Neural cell (in vitro differentiated cells): ENCODE data around the gene TGIF2. TPM values are rescaled to one million over a fixed set of nuclear protein-coding genes. Genes with fewer than 3 reads are reported as not detected.

Experiments
- H2AFZ ChIP-seq: fragments of 200-600, 300-800 bp; sonication (generic), shearing (Covaris generic); 2 replicates; pipeline ENCODE4 v1.6.0; 2014; ENCODE audit warnings: low read depth, mild to moderate bottlenecking, antibody characterized with exemption, low read length, moderate library complexity
- H3F3A ChIP-seq: fragments of 200-600 bp; shearing (Covaris generic); 2 replicates; pipeline ENCODE4 v1.6.1; 2016; ENCODE audit warnings: mild to moderate bottlenecking, moderate library complexity, mixed read lengths, antibody characterized with exemption, low read length; ENCODE audit not compliant: insufficient read depth, poor library complexity, severe bottlenecking
- H3K27ac ChIP-seq: fragments of 200-600, 300-800 bp; sonication (generic), shearing (Covaris generic); 2 replicates; pipeline ENCODE4 v1.5.1; 2014; ENCODE audit warnings: mild to moderate bottlenecking, low read length, moderate library complexity
- H3K27me3 ChIP-seq: fragments of 300-800, 200-600 bp; sonication (generic), shearing (Covaris generic); 2 replicates; pipeline ENCODE4 v1.6.0; 2014; ENCODE audit warnings: mild to moderate bottlenecking, low read depth, low read length, moderate library complexity; ENCODE audit not compliant: insufficient read depth
- H3K36me3 ChIP-seq: fragments of 300-800, 200-600 bp; sonication (generic), shearing (Covaris generic); 2 replicates; pipeline ENCODE4 v1.5.1; 2014; ENCODE audit warnings: mild to moderate bottlenecking, antibody characterized with exemption, low read length, moderate library complexity; ENCODE audit not compliant: insufficient read depth
- H3K4me2 ChIP-seq: fragments of 300-800, 200-600 bp; sonication (generic), shearing (Covaris generic); 2 replicates; pipeline ENCODE4 v1.6.0; 2014; ENCODE audit warnings: mild to moderate bottlenecking, low read length
- H3K4me3 ChIP-seq: fragments of 300-800, 200-600 bp; sonication (generic), shearing (Covaris generic); 2 replicates; pipeline ENCODE4 v1.5.1; 2014; ENCODE audit warnings: mild to moderate bottlenecking, low read length, moderate library complexity
- H3K79me2 ChIP-seq: fragments of 200-600 bp; shearing (Covaris generic); replicated peaks from 2 replicates; pipeline ENCODE4 v1.6.0; 2014; ENCODE audit warnings: mild to moderate bottlenecking, low read length, moderate library complexity; ENCODE audit not compliant: insufficient read depth
- H3K9ac ChIP-seq: fragments of 300-800, 200-600 bp; sonication (generic), shearing (Covaris generic); 2 replicates; pipeline ENCODE4 v1.6.1; 2016; ENCODE audit warnings: mild to moderate bottlenecking, low read length, mixed read lengths
- H3K9me2 ChIP-seq: fragments of 200-600 bp; shearing (Covaris generic); 2 replicates; pipeline ENCODE4 v1.6.1; 2016; ENCODE audit warnings: mild to moderate bottlenecking, low read length, mixed read lengths; ENCODE audit not compliant: insufficient read depth
- H3K9me3 ChIP-seq: fragments of 200-600, 300-800 bp; sonication (generic), shearing (Covaris generic); 2 replicates; pipeline ENCODE4 v1.6.1; 2016; ENCODE audit warnings: mild to moderate bottlenecking, mixed run types, low read length, moderate library complexity, mixed read lengths
- H4K20me1 ChIP-seq: fragments of 200-600 bp; shearing (Covaris generic); 2 replicates; pipeline ENCODE4 v1.6.1; 2016; ENCODE audit warnings: mild to moderate bottlenecking, mixed run types; ENCODE audit not compliant: insufficient read depth
- CTCF ChIP-seq: fragments of 450-650 bp; IDR thresholded peaks from 2 replicates; pipeline ENCODE4 v1.5.1; 2014; ENCODE audit warnings: antibody characterized with exemption, mild to moderate bottlenecking, moderate library complexity; ENCODE audit not compliant: poor library complexity, severe bottlenecking
- EP300 ChIP-seq: fragments of 450-650 bp; conservative IDR thresholded peaks from 2 replicates; pipeline ENCODE4 v1.6.1; 2014; ENCODE audit warnings: antibody characterized with exemption, mild to moderate bottlenecking, moderate library complexity; ENCODE audit not compliant: poor library complexity, severe bottlenecking
- EZH2 ChIP-seq: fragments of 200-600, 300-800 bp; shearing (Covaris generic), sonication (generic); IDR thresholded peaks from 2 replicates; pipeline ENCODE4 v1.6.1; 2014; ENCODE audit warnings: antibody characterized with exemption, low read length, borderline replicate concordance, mild to moderate bottlenecking; ENCODE audit not compliant: insufficient read depth, poor library complexity, severe bottlenecking
- MXI1 ChIP-seq: fragments of 450-650 bp; conservative IDR thresholded peaks from 2 replicates; pipeline ENCODE4 v1.6.1; 2014; ENCODE audit warnings: antibody characterized with exemption, mild to moderate bottlenecking; ENCODE audit not compliant: poor library complexity, severe bottlenecking
- POLR2AphosphoS5 ChIP-seq: IDR thresholded peaks from 2 replicates; pipeline ENCODE4 v1.6.1; 2012
- RAD21 ChIP-seq: fragments of 450-650 bp; conservative IDR thresholded peaks from 2 replicates; pipeline ENCODE4 v1.6.1; 2014; ENCODE audit warnings: antibody characterized with exemption, mild to moderate bottlenecking, moderate library complexity
- SMC3 ChIP-seq: fragments of 450-650 bp; conservative IDR thresholded peaks from 2 replicates; pipeline ENCODE4 v1.6.1; 2014; ENCODE audit warnings: antibody characterized with exemption, mild to moderate bottlenecking, moderate library complexity; ENCODE audit not compliant: poor library complexity
- TAF1 ChIP-seq: IDR thresholded peaks from 2 replicates; pipeline ENCODE4 v1.6.1; 2012; ENCODE audit warnings: low read depth
- polyA plus RNA-seq: library from polyadenylated mRNA; depleted of rRNA; stranded (reverse); fragments of >200 nt; gene quantifications from 2 replicates; pipeline ENCODE4 v1.2.3, GENCODE V29; 2014
- TF ChIP-seq, protein P1 (sequence below): IDR thresholded peaks from 2 replicates; pipeline ENCODE4 v1.6.1; 2012; ENCODE audit warnings: borderline replicate concordance

The TGIF2 gene
- polyA plus RNA-seq, 1 donor from 2014 or later: 3.3 TPM

- H3K9ac ChIP-seq: no peak overlapping the region
- H3K9me2 ChIP-seq: no peaks in the 10 kb centered on the region
- no peaks in the 10 kb centered on the region for H3K36me3 ChIP-seq
- H2AFZ ChIP-seq: no peak overlapping the region
- no peak overlapping the region for H3K27ac ChIP-seq
- no peaks in the 10 kb centered on the region for H3K79me2 ChIP-seq
- H4K20me1 ChIP-seq: no peaks in the 10 kb centered on the region
- H3K4me3 ChIP-seq: no peak overlapping the region
- no peak for TF ChIP-seq RAD21
- TF ChIP-seq TAF1: no peak
- no peak for TF ChIP-seq SMC3
- no peak for TF ChIP-seq POLR2AphosphoS5
- H3K27me3 ChIP-seq: no peaks in the 10 kb centered on the region
- no peaks in the 10 kb centered on the region for H3K9me3 ChIP-seq
- H3F3A ChIP-seq: no peaks in the 10 kb centered on the region
- H3K4me2 ChIP-seq: no peak overlapping the region
Observed at GRCh38 chr20:36555248-36555647, 18.1 kb upstream of the TGIF2 start.

DNA sequence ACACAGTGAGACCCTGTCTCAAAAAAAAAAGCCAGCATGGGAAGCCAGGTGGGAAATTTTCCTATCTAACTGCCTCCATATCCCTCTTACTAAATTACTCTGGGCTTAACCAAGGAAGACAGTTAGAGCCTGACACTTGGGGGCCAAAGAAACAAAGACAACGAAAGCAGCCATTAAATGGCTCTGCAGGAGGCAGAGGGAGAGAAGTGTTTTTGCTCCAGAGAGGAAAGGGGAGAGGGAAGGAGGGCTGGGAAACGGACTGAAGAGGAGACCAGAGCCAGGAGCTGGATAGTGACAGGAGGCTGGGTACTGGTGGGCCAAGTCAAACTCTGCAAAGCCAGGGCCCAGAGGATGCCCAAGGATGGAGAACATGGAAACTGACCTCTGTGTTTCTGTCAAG lies 10.7 kb upstream of the TGIF2 start:
- Histone ChIP-seq H3F3A (no peaks in the 10 kb centered on the region), H3K36me3 (no peaks in the 10 kb centered on the region), H3K9me3 (no peaks in the 10 kb centered on the region), H4K20me1 (no peaks in the 10 kb centered on the region), H3K4me3 (no peak overlapping the region), H3K27me3 (no peaks in the 10 kb centered on the region), H3K79me2 (no peaks in the 10 kb centered on the region), H3K9ac (no peak overlapping the region), H3K9me2 (no peaks in the 10 kb centered on the region), H2AFZ (no peak overlapping the region), H3K4me2 (no peak overlapping the region), H3K27ac (no peak overlapping the region)
- TF ChIP-seq EP300: no peak
- TF ChIP-seq RAD21: no peak
- no peak for TF ChIP-seq SMC3
- TF ChIP-seq, protein P1, sequence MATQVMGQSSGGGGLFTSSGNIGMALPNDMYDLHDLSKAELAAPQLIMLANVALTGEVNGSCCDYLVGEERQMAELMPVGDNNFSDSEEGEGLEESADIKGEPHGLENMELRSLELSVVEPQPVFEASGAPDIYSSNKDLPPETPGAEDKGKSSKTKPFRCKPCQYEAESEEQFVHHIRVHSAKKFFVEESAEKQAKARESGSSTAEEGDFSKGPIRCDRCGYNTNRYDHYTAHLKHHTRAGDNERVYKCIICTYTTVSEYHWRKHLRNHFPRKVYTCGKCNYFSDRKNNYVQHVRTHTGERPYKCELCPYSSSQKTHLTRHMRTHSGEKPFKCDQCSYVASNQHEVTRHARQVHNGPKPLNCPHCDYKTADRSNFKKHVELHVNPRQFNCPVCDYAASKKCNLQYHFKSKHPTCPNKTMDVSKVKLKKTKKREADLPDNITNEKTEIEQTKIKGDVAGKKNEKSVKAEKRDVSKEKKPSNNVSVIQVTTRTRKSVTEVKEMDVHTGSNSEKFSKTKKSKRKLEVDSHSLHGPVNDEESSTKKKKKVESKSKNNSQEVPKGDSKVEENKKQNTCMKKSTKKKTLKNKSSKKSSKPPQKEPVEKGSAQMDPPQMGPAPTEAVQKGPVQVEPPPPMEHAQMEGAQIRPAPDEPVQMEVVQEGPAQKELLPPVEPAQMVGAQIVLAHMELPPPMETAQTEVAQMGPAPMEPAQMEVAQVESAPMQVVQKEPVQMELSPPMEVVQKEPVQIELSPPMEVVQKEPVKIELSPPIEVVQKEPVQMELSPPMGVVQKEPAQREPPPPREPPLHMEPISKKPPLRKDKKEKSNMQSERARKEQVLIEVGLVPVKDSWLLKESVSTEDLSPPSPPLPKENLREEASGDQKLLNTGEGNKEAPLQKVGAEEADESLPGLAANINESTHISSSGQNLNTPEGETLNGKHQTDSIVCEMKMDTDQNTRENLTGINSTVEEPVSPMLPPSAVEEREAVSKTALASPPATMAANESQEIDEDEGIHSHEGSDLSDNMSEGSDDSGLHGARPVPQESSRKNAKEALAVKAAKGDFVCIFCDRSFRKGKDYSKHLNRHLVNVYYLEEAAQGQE: no peak
- no peak for TF ChIP-seq EZH2
- TF ChIP-seq POLR2AphosphoS5: no peak
- TF ChIP-seq MXI1: no peak
- TF ChIP-seq TAF1: no peak
- no peak for TF ChIP-seq CTCF

DNA sequence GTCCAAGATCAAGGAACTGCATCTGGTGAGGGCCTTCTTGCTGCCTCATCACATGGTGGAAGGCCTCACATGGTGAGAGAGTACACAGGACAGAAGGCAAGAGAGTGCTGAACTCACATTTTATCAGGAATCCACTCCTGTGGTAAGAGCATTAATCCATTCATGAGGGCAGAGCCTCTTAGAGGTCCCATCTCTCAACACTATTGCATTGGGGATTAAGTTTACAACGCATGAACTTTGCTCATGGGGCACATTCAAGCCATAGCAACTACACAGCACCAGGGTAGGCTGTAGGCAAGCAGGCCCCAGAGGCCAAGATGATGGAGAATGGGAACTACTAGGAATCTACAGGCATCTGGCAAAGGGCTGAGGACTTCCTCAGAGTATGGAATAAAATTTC lies 10.0 kb upstream of the TGIF2 start:
- H2AFZ ChIP-seq: no peak overlapping the region
- H4K20me1 ChIP-seq: no peaks in the 10 kb centered on the region
- H3K27ac ChIP-seq: no peak overlapping the region
- H3K9me3 ChIP-seq: no peaks in the 10 kb centered on the region
- no peaks in the 10 kb centered on the region for H3K79me2 ChIP-seq
- no peak overlapping the region for H3K4me3 ChIP-seq
- TF ChIP-seq SMC3: no peak
- TF ChIP-seq MXI1: no peak
- no peak for TF ChIP-seq EP300
- TF ChIP-seq RAD21: no peak
- no peak for TF ChIP-seq POLR2AphosphoS5
- no peak for TF ChIP-seq EZH2
- TF ChIP-seq, protein P1: no peak
- TF ChIP-seq TAF1: no peak
- no peak for TF ChIP-seq CTCF
- H3K9me2 ChIP-seq: no peaks in the 10 kb centered on the region
- no peaks in the 10 kb centered on the region for H3K36me3 ChIP-seq
- H3K9ac ChIP-seq: no peak overlapping the region
- no peaks in the 10 kb centered on the region for H3K27me3 ChIP-seq
- H3F3A ChIP-seq: no peaks in the 10 kb centered on the region
- H3K4me2 ChIP-seq: no peak overlapping the region
